SH-SY5Y (cell line): ENCODE data around the gene ZNF76.

ENCODE experiments used
- GATA2 ChIP-seq: IDR thresholded peaks from 2 replicates; pipeline ENCODE4 v1.6.1; 2011; ENCODE audit warnings: mild to moderate bottlenecking, low read depth, low read length
- GATA3 ChIP-seq: IDR thresholded peaks from 2 replicates; pipeline ENCODE4 v1.6.1; 2011; ENCODE audit warnings: low read depth, mild to moderate bottlenecking, low read length, moderate library complexity

GRCh38 chr6:35218021-35218420, 41.5 kb upstream of the ZNF76 start:
- TF ChIP-seq GATA2 (no peak), GATA3 (no peak)
